HCT116 (cell line): ENCODE results near the gene MRPL34. TPM values are rescaled to one million over a fixed set of nuclear protein-coding genes. Genes with fewer than 3 reads are reported as not detected.

ENCODE experiments used
- ATAC-seq: fragments of 200-7000 bp; cut with Tn5 transposase; 2 replicates; pipeline ENCODE4 v1.9.1; 2020; ENCODE audit warnings: mild to moderate bottlenecking, moderate library complexity
- BruUV-seq: library from RNA; stranded (reverse); fragments of 400-500 nt; replicated peaks from 2 replicates; lab custom pipeline; 2021; lab: Mats Ljungman, UMichigan
- CTCF ChIA-PET: fragments of 300-600 bp; sonication (Branson Sonifier 250); formaldehyde crosslinking; loops from one replicate; lab custom pipeline; 2021; ENCODE audit warnings: antibody characterized with exemption; lab: Charles Lee
- POLR2A ChIA-PET: fragments of 300-600, 350-600 bp; sonication (Branson Sonifier 250); formaldehyde crosslinking; loops from one replicate; lab custom pipeline; 2021; ENCODE audit warnings: antibody characterized with exemption; lab: Charles Lee
- RAD21 ChIA-PET, 2 experiments: fragments of 300-600 bp; sonication (Branson Sonifier 250); formaldehyde crosslinking; loops; one replicate each; lab custom pipeline; 2023; ENCODE audit warnings: low total read pairs in 2 of 2; ENCODE audit not compliant: uncharacterized antibody in 2 of 2, unreplicated experiment in 2 of 2, low non-redundant PET in 1 of 2; lab: Charles Lee
- DNase-seq: peaks from one replicate; pipeline ENCODE4 v3.0.0-alpha.2; 2010; ENCODE audit warnings: low read depth, low spot score
- H2AFZ ChIP-seq: fragments of 200-600 bp; shearing (Covaris generic), sonication (generic); 2 replicates; pipeline ENCODE4 v1.6.1; 2017; ENCODE audit warnings: low read depth, mixed run types, mixed read lengths, antibody characterized with exemption, low read length; ENCODE audit not compliant: poor library complexity, severe bottlenecking
- H3K27ac ChIP-seq: 2 replicates; pipeline ENCODE4 v1.5.1; 2012; ENCODE audit warnings: low read depth, low read length
- H3K27me3 ChIP-seq: fragments of 200-600 bp; sonication (generic); 2 replicates; pipeline ENCODE4 v1.6.1; 2016; ENCODE audit warnings: mixed run types, low read length, mixed read lengths; ENCODE audit not compliant: insufficient read depth
- H3K36me3 ChIP-seq, 2 experiments: fragments of 200-500 bp in 1 of 2; fragments of 200-600 bp in 1 of 2; sonication (Bioruptor generic) in 1 of 2; sonication (generic) in 1 of 2; 2 replicates each; pipeline versions ENCODE4 v1.5.1 to v1.6.1; 2014 to 2016; ENCODE audit warnings: low read length in 2 of 2, inconsistent platforms in 1 of 2, mixed read lengths in 1 of 2, mixed run types in 1 of 2; ENCODE audit not compliant: insufficient read depth in 2 of 2, control insufficient read depth in 1 of 2
- H3K4me1 ChIP-seq, 2 experiments: fragments of 200-600 bp in 1 of 2; sonication (generic) in 1 of 2; 2 replicates each; pipeline versions ENCODE4 v1.5.1 to v1.6.1; 2012 to 2017; ENCODE audit warnings: low read length in 2 of 2, inconsistent platforms in 1 of 2, mild to moderate bottlenecking in 1 of 2, mixed read lengths in 1 of 2, mixed run types in 1 of 2, moderate library complexity in 1 of 2; ENCODE audit not compliant: insufficient read depth in 2 of 2, control insufficient read depth in 1 of 2
- H3K4me2 ChIP-seq: fragments of 200-600 bp; sonication (generic); 2 replicates; pipeline ENCODE4 v1.6.1; 2017; ENCODE audit warnings: mixed run types, low read length, mixed read lengths
- H3K4me3 ChIP-seq, 2 experiments: fragments of 200-600 bp in 1 of 2; sonication (generic) in 1 of 2; replicated peaks in 1 of 2; 2 replicates each; pipeline ENCODE4 v1.5.1; 2011 to 2016; ENCODE audit warnings: low read length in 2 of 2, control low read depth in 1 of 2, low read depth in 1 of 2, mild to moderate bottlenecking in 1 of 2, mixed read lengths in 1 of 2, mixed run types in 1 of 2
- H3K79me2 ChIP-seq: fragments of 200-600 bp; sonication (generic); 2 replicates; pipeline ENCODE4 v1.6.1; 2017; ENCODE audit warnings: mild to moderate bottlenecking, mixed run types, low read length, moderate library complexity, mixed read lengths; ENCODE audit not compliant: insufficient read depth
- H3K9ac ChIP-seq: fragments of 200-600 bp; sonication (generic); 2 replicates; pipeline ENCODE4 v1.6.1; 2016; ENCODE audit warnings: low read length, mixed read lengths
- H3K9me2 ChIP-seq: fragments of 200-600 bp; sonication (generic), shearing (Covaris generic); 2 replicates; pipeline ENCODE4 v1.6.1; 2017; ENCODE audit warnings: mixed run types, mild to moderate bottlenecking, moderate library complexity; ENCODE audit not compliant: insufficient read depth
- H3K9me3 ChIP-seq, 2 experiments: fragments of 200-500 bp in 1 of 2; fragments of 200-600 bp in 1 of 2; sonication (Bioruptor generic) in 1 of 2; sonication (generic) in 1 of 2; 2 replicates each; pipeline ENCODE4 v1.6.1; 2014 to 2017; ENCODE audit warnings: low read length in 2 of 2, mixed read lengths in 2 of 2, inconsistent platforms in 1 of 2, low read depth in 1 of 2, mild to moderate bottlenecking in 1 of 2, mixed run types in 1 of 2, moderate library complexity in 1 of 2; ENCODE audit not compliant: control insufficient read depth in 1 of 2, insufficient read depth in 1 of 2
- H4K20me1 ChIP-seq: fragments of 200-600 bp; sonication (generic), shearing (Covaris generic); 2 replicates; pipeline ENCODE4 v1.6.1; 2017; ENCODE audit warnings: mixed run types, mild to moderate bottlenecking, moderate library complexity; ENCODE audit not compliant: insufficient read depth
- EZH2phosphoT487 ChIP-seq: fragments of 200-600 bp; IDR thresholded peaks from 2 replicates; pipeline ENCODE4 v1.6.1; 2018; ENCODE audit warnings: antibody characterized with exemption, borderline replicate concordance
- FOSL1 ChIP-seq: IDR thresholded peaks from 2 replicates; pipeline ENCODE4 v1.6.1; 2012; ENCODE audit warnings: low read depth
- SP1 ChIP-seq: IDR thresholded peaks from 2 replicates; pipeline ENCODE4 v1.6.1; 2012; ENCODE audit warnings: low read depth
- SRF ChIP-seq: IDR thresholded peaks from 2 replicates; pipeline ENCODE4 v1.6.1; 2012; ENCODE audit warnings: low read depth
- YY1 ChIP-seq: IDR thresholded peaks from 2 replicates; pipeline ENCODE4 v1.6.1; 2011; ENCODE audit warnings: low read length, low read depth, moderate library complexity, mild to moderate bottlenecking; ENCODE audit not compliant: insufficient replicate concordance; ENCODE audit errors: extremely low read depth
- intact Hi-C: fragments of 100-400 bp; cut with micrococcal nuclease; formaldehyde crosslinking; loops from 2 replicates; pipeline ENCODE4 v1.10.0; 2022
- total RNA-seq: library from RNA; stranded (reverse); gene quantifications from one replicate; pipeline ENCODE4 v1.2.1, GENCODE V29; 2021; ENCODE audit not compliant: unreplicated experiment
- TF ChIP-seq, protein P1 (sequence below): IDR thresholded peaks from 2 replicates; pipeline ENCODE4 v1.6.1; 2012
- TF ChIP-seq, protein P2 (sequence below): IDR thresholded peaks from 2 replicates; pipeline ENCODE4 v1.6.1; 2011; ENCODE audit warnings: mild to moderate bottlenecking, low read length, moderate library complexity; ENCODE audit not compliant: insufficient replicate concordance; ENCODE audit errors: extremely low read depth

Gene MRPL34
- total RNA-seq, 1 experiment from 2014 or later: 114 TPM

DNA sequence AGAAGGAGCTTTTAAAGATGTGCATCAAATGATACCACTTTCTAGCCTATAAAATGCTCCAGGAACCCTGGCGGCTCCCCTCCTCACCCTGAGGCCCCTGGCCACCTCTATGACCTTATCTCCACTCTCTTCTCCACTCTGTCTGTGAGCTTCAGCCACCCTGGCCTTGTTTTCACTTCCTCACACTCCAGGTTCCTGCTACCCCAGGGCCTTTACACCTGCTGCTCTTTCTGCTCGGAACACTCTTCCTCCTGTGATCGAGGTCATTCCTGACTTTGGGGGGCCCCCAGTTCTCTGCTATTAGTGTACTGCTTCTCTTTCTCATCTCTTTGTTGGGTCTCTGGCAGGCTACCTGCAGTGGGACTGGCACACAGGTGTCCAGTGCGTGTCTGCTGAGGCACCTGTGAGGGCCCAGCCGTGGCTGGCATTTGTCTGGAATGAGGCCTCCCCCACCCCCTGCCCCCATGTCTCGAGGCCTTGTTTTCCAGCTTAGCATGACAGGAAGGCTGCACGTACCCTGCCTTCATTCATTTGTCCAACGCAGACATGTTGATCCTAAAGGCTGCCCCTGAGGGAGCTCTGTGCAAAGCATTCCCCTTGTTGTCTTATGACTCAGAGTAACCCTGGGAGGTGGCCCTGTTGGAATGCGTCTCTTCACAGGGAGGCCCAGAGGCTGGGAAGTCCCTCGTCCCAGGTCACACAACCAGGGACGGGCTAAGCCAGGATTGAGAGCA, 6.0 kb downstream of the MRPL34 start:
- Histone ChIP-seq H3K4me1 (peaks cover 37 to 56% of the 10 kb centered on the region in 2 experiments), H3K4me3 (peak overlapping the region; percentile 24 to 43), H3K79me2 (peaks cover 52% of the 10 kb centered on the region), H3K9ac (peak overlapping the region; percentile 64), H4K20me1 (no peaks in the 10 kb centered on the region), H2AFZ (no peak overlapping the region), H3K27ac (peak overlapping the region; percentile 77), H3K27me3 (no peaks in the 10 kb centered on the region), H3K4me2 (peak overlapping the region; percentile 99), H3K9me3 (no peaks in the 10 kb centered on the region), H3K9me2 (no peaks in the 10 kb centered on the region), H3K36me3 (peaks cover 8 to 19% of the 10 kb centered on the region in 2 experiments)
- BruUV-seq: no TSS peak
- POLR2A ChIA-PET: no interaction called here
- DNase-seq (no peak), ATAC-seq (peak; percentile 41)
- TF ChIP-seq SP1 (peak; percentile 43; the same call in 1 of the 2 replicates), EZH2phosphoT487 (no peak), SRF (no peak), YY1 (no peak), FOSL1 (no peak)
- TF ChIP-seq, protein P1, sequence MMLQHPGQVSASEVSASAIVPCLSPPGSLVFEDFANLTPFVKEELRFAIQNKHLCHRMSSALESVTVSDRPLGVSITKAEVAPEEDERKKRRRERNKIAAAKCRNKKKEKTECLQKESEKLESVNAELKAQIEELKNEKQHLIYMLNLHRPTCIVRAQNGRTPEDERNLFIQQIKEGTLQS: no peak
- TF ChIP-seq, protein P2, sequence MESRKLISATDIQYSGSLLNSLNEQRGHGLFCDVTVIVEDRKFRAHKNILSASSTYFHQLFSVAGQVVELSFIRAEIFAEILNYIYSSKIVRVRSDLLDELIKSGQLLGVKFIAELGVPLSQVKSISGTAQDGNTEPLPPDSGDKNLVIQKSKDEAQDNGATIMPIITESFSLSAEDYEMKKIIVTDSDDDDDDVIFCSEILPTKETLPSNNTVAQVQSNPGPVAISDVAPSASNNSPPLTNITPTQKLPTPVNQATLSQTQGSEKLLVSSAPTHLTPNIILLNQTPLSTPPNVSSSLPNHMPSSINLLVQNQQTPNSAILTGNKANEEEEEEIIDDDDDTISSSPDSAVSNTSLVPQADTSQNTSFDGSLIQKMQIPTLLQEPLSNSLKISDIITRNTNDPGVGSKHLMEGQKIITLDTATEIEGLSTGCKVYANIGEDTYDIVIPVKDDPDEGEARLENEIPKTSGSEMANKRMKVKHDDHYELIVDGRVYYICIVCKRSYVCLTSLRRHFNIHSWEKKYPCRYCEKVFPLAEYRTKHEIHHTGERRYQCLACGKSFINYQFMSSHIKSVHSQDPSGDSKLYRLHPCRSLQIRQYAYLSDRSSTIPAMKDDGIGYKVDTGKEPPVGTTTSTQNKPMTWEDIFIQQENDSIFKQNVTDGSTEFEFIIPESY: no peak
- CTCF ChIA-PET: interaction anchor here (0.6 kb wide), 1 partner anchor 22 kb away, joined by 3 read pairs; no protein-coding TSS in a partner anchor
- RAD21 ChIA-PET: no interaction called here
- intact Hi-C loops: no loop called here
